Sigmoid colon (tissue), 7 donors: ENCODE measurements around the gene COMMD9. TPM values are rescaled to one million over a fixed set of nuclear protein-coding genes. Genes with fewer than 3 reads are reported as not detected.

Experiments
- DNase-seq: peaks from one replicate; pipeline ENCODE4 v3.0.0-alpha.2; 2019
- H3K27ac ChIP-seq, 4 donors: fragments of 200-600 bp; sonication (generic); one replicate each; pipeline ENCODE4 v1.5.1; 2016 to 2019; ENCODE audit warnings: mild to moderate bottlenecking in 1 of 4
- H3K27me3 ChIP-seq, 3 donors: fragments of 200-600 bp; sonication (generic); one replicate each; pipeline ENCODE4 v1.5.1; 2019; ENCODE audit warnings: mild to moderate bottlenecking in 1 of 3
- H3K36me3 ChIP-seq, 4 donors: fragments of 200-600 bp; sonication (generic); one replicate each; pipeline ENCODE4 v1.5.1; 2016 to 2019
- H3K4me1 ChIP-seq, 4 donors: fragments of 200-600 bp; sonication (generic); one replicate each; pipeline ENCODE4 v1.5.1; 2017 to 2019
- H3K4me3 ChIP-seq, 4 donors: fragments of 200-600 bp; sonication (generic); one replicate each; pipeline ENCODE4 v1.5.1; 2017 to 2019; ENCODE audit warnings: mild to moderate bottlenecking in 2 of 4, moderate library complexity in 1 of 4
- H3K9me3 ChIP-seq, 4 donors: fragments of 200-600 bp in 3 of 4; sonication (generic) in 3 of 4; one replicate each; pipeline versions ENCODE4 v1.5.1 to v1.6.1; 2013 to 2019
- CTCF ChIP-seq, 4 experiments: fragments of 450-650 bp in 3 of 4; fragments of 200-600 bp in 1 of 4; IDR thresholded peaks; one replicate each; pipeline ENCODE4 v1.5.1; 2016 to 2019; ENCODE audit warnings: antibody characterized with exemption in 4 of 4, mild to moderate bottlenecking in 3 of 4, moderate library complexity in 2 of 4
- EP300 ChIP-seq, 4 donors: sonication (generic); formaldehyde crosslinking; IDR thresholded peaks; one replicate each; pipeline ENCODE4 v1.6.1; 2017; ENCODE audit warnings: antibody characterized with exemption in 4 of 4
- POLR2A ChIP-seq, 2 donors: fragments of 450-650 bp; IDR thresholded peaks; one replicate each; pipeline ENCODE4 v1.6.1; 2016; ENCODE audit warnings: antibody characterized with exemption in 2 of 2, mild to moderate bottlenecking in 2 of 2, moderate library complexity in 2 of 2
- POLR2AphosphoS5 ChIP-seq, 4 donors: sonication (generic); formaldehyde crosslinking; IDR thresholded peaks; one replicate each; pipeline ENCODE4 v1.6.1; 2017; ENCODE audit warnings: antibody characterized with exemption in 4 of 4
- WGBS, 2 donors: extraction: QIAGEN DNeasy Blood & Tissue Kit; methylation state at CpG; one replicate each; pipeline ENCODE4 v1.1.7; 2013; 5-methylcytosine and 5-hydroxymethylcytosine counted together
- intact Hi-C: fragments of 100-400 bp; cut with DNase I; formaldehyde crosslinking; loops from one replicate; pipeline ENCODE4 v1.15.1; 2023
- polyA plus RNA-seq, 3 donors: library from polyadenylated mRNA; stranded (reverse); fragments of 200-250 nt; gene quantifications; one replicate each; pipeline ENCODE4 v1.2.3, GENCODE V29; 2013
- total RNA-seq, 4 donors: library from RNA; depleted of rRNA; stranded (reverse); fragments of >200 nt; gene quantifications; one replicate each; pipeline ENCODE4 v1.1.0, GENCODE V29; 2016
- donor health status: healthy with polysubstance abuse.
- donor health status: Bipolar disorder and iron deficiency.
- donor health status: healthy.

COMMD9 gene
- total and polyA plus RNA-seq, 7 donors = 15.5 to 44.6 (median 30.7) TPM

- H3K36me3 ChIP-seq = no peaks in the 10 kb centered on the region
- no peaks in the 10 kb centered on the region for H3K9me3 ChIP-seq
- intact Hi-C loops = no loop called here
- no peaks in the 10 kb centered on the region for H3K27me3 ChIP-seq
- H3K4me1 ChIP-seq = no peaks in the 10 kb centered on the region
- no peak overlapping the region for H3K27ac ChIP-seq
- no peak for DNase-seq
- no peak overlapping the region for H3K4me3 ChIP-seq
- 83 to 86% methylated on average over 1 of the region's 1 CpG for WGBS, 2 donors
- TF ChIP-seq POLR2AphosphoS5 (IDR thresholded peaks at IDR 0.05) (no peak), CTCF (IDR thresholded peaks at IDR 0.05) (no peak), POLR2A (IDR thresholded peaks at IDR 0.05) (no peak), EP300 (IDR thresholded peaks at IDR 0.05) (no peak)
Measured at GRCh38 chr11:36254713-36255112, 34.5 kb downstream of the COMMD9 start.

- Histone ChIP-seq H3K36me3 (no peaks in the 10 kb centered on the region), H3K9me3 (no peaks in the 10 kb centered on the region), H3K4me1 (no peaks in the 10 kb centered on the region), H3K27ac (no peak overlapping the region), H3K27me3 (no peaks in the 10 kb centered on the region), H3K4me3 (no peak overlapping the region)
- intact Hi-C loops = no loop called here
- WGBS, 2 donors = 54 to 62% methylated on average over 5 of the region's 5 CpGs
- DNase-seq = no peak
- TF ChIP-seq CTCF (IDR thresholded peaks at IDR 0.05) (no peak), POLR2AphosphoS5 (IDR thresholded peaks at IDR 0.05) (no peak), EP300 (IDR thresholded peaks at IDR 0.05) (no peak), POLR2A (IDR thresholded peaks at IDR 0.05) (no peak)
Measured at GRCh38 chr11:36253238-36253637, 36.0 kb downstream of the COMMD9 start.

GRCh38 chr11:36251823-36252222 is 37.4 kb downstream of the COMMD9 start:
- Histone ChIP-seq H3K4me3 (no peak overlapping the region), H3K4me1 (no peaks in the 10 kb centered on the region), H3K27ac (no peak overlapping the region), H3K9me3 (no peaks in the 10 kb centered on the region), H3K36me3 (no peaks in the 10 kb centered on the region), H3K27me3 (no peaks in the 10 kb centered on the region)
- no peak for TF ChIP-seq POLR2AphosphoS5 (IDR thresholded peaks at IDR 0.05)
- TF ChIP-seq CTCF (IDR thresholded peaks at IDR 0.05) = no peak
- no peak for TF ChIP-seq POLR2A (IDR thresholded peaks at IDR 0.05)
- WGBS, 2 donors = 67 to 82% methylated on average over 2 of the region's 2 CpGs
- intact Hi-C loops = no loop called here
- no peak for DNase-seq

- H3K27me3 ChIP-seq = no peaks in the 10 kb centered on the region
- no peaks in the 10 kb centered on the region for H3K9me3 ChIP-seq
- DNase-seq = no peak
- no peak overlapping the region for H3K4me3 ChIP-seq
- intact Hi-C loops = no loop called here
- H3K36me3 ChIP-seq = no peaks in the 10 kb centered on the region
- 50 to 68% methylated on average over 2 of the region's 2 CpGs for WGBS, 2 donors
- H3K27ac ChIP-seq = no peak overlapping the region
- no peaks in the 10 kb centered on the region for H3K4me1 ChIP-seq
- TF ChIP-seq POLR2A (IDR thresholded peaks at IDR 0.05) (no peak), EP300 (IDR thresholded peaks at IDR 0.05) (no peak), CTCF (IDR thresholded peaks at IDR 0.05) (no peak), POLR2AphosphoS5 (IDR thresholded peaks at IDR 0.05) (no peak)
Measured at GRCh38 chr11:36249246-36249645, 40.0 kb downstream of the COMMD9 start.

- Histone ChIP-seq H3K9me3 (no peaks in the 10 kb centered on the region), H3K4me3 (no peak overlapping the region), H3K27me3 (no peaks in the 10 kb centered on the region), H3K4me1 (no peaks in the 10 kb centered on the region), H3K27ac (no peak overlapping the region), H3K36me3 (no peaks in the 10 kb centered on the region)
- DNase-seq = no peak
- intact Hi-C loops = no loop called here
- WGBS, 2 donors = 68 to 69% methylated on average over 4 of the region's 4 CpGs
- TF ChIP-seq EP300 (IDR thresholded peaks at IDR 0.05) (no peak), POLR2AphosphoS5 (IDR thresholded peaks at IDR 0.05) (no peak), POLR2A (IDR thresholded peaks at IDR 0.05) (no peak), CTCF (IDR thresholded peaks at IDR 0.05) (no peak)
Measured at GRCh38 chr11:36248436-36248835, 40.8 kb downstream of the COMMD9 start.
